Fibroblast of peridontal ligament (primary cell): ENCODE data around the gene ECSIT.
"Not testable (repeated sequence)": the region's sequence is repeated elsewhere in the genome, so short reads cannot be mapped to it uniquely, and the experiment has no call there.

Source experiments
- DNase-seq: peaks from one replicate; pipeline ENCODE4 v3.0.0-alpha.2; 2010; ENCODE audit errors: extremely low read depth

The ECSIT gene, protein sequence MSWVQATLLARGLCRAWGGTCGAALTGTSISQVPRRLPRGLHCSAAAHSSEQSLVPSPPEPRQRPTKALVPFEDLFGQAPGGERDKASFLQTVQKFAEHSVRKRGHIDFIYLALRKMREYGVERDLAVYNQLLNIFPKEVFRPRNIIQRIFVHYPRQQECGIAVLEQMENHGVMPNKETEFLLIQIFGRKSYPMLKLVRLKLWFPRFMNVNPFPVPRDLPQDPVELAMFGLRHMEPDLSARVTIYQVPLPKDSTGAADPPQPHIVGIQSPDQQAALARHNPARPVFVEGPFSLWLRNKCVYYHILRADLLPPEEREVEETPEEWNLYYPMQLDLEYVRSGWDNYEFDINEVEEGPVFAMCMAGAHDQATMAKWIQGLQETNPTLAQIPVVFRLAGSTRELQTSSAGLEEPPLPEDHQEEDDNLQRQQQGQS

DNA sequence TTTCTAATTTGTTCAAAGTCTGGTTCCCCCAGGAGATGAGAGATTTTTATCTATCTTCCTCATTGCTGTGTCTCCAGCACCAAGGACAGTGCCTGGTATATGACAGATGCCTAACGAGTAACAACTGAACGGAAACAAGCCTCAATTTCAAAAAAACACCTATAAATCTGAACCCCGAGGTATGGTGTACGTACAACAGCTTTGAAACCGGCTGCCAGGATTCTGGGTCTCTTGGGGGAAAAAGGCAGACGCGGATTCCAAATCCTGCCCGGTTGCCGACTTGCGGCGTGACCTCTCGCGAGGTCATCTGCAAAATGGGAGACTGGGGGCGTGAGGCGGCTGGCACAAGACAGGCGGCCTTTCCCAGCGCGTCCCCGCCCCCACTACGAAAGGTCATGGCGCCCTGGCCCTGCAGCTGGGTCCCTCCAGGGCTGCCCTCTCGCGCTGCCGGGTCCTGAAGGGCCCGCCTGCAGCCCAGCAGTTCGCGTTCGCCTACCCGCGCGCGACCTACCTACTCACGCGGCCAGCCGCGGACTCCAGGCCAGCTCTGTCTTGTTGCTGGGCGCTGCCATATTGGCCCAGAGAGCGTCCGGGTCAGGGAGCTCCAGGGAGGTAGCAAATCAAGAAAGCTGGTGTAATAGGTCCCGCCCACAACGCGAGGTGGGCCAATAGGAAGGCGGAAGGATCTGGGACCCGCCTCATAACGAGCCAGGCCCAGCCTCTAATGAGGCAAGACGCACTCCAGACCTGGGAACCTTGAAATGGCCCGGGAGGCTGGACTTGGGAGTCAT is at the start of gene ECSIT:
Gene ECSIT, minus strand, starts transcription at position 584 of the 791 bp plus-strand sequence. CDS start 9,964 bp downstream, outside the sequence.
- DNase-seq: peak; percentile 98

DNA sequence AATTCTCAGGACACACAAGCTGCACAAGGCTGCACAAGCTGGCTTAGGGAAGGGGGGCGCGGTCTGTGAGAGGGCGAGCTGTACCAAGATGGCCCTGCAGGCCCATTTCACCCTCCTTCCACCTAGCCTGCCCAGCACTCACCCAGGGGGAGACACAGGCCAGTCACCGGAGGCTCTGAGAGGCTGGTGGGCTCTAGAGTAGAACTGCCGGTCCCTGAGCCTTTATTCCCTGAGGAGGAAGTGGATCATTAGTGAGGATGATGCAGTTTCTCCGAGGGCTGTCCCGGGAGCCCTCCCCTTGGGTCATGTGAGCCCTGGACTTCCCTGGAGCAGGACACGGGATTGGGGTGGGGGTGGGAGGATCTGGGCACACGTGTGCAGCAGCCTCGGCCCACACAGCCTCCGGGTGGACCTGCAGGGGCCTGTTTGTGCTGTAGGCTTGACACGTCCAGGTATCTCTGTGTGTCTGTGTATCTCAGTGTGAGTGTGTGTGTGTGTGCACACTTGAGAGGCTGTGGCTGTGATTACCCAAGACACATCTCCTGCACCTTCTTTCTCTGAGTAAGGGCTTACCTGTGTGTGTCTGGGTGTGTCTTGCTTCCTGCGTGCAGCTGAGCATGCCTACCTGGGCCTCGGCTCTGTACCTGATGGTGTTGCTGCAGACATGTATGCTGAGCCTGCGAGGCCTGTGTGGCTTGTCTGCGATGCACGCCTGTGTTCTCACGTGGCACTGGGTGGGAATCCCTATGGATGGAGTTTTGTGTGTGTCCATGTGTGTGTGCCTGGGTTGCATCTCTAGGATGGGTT is 48.7 kb upstream of the ECSIT start, which contains the start of gene ACP5:
Gene ACP5, minus strand, starts transcription at position 195 of the 807 bp plus-strand sequence. CDS start 328 bp downstream, outside the sequence.
- DNase-seq: no peak

DNA sequence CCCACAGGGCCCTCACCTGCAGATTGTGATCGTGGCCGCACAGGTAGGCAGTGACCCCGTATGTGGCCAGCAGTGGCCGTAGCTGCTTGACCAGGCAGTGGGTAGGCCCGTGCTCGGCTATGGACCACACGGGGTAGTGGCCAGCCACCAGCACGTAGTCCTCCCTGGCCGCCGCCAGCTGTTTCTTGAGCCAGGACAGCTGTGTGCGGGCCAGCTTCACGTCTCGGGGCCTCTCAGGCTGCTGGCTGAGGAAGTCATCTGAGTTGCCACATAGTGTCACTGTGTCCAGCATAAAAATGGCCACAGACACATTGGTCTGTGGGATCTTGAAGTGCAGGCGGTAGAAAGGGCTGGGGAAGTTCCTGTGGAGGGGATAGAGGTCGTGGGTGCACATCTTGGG is 47.3 kb upstream of the ECSIT start:
- DNase-seq: no peak

DNA sequence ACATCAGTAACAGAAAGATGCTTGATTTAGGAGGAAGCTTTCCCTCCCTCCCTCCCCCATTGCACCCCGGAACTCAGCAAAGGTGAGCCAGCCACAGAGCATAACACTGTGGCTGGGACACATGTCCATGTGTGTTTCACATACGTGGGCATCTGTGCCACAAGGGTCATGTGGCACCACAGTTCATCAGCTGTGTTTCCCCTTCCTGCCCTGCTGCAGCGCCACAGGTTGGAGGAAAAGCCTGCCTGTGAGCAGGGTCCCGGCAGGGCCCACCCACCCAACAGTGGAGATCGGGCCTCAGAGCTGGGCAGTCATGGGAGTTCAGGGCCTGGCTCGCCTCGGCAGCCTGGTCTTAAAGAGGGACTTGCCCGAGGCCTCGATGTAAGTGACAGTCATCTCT is 45.8 kb upstream of the ECSIT start:
- no peak for DNase-seq

DNA sequence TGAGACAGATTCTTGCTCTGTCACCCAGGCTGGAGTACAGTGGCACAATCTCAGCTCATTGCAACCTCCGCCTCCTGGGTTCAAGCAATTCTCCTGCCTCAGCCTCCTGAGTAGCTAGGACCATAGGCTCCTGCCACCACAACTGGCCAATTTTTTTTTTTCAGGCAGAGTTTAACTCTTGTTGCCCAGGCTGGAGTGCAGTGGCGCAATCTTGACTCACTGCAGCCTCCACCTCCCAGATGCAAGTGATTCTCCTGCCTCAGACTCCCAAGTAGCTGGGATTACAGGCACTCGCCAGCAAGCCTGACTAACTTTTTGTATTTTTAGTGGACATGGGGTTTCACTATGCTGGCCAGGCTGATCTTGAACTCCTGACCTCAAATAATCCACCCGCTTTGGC is 44.8 kb upstream of the ECSIT start:
- not testable (repeated sequence) for DNase-seq

DNA sequence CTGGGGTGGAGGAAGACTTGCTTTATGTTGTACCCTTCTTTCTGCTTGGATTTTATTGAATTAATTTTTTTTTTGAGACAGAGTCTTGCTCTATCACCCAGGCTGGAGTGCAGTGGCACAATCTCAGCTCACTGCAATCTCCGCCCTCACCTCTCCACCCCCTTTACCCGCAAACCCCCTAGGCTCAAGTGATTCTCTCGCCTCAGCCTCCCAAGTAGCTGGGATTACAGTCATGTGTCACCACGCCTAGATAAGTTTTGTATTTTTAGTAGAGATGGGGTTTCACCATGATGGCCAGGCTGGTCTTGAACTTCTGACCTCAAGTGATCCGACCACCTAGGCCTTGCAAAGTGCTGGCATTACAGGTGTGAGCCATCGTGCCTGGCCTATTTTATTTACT is 44.4 kb upstream of the ECSIT start:
- DNase-seq: not testable (repeated sequence)

DNA sequence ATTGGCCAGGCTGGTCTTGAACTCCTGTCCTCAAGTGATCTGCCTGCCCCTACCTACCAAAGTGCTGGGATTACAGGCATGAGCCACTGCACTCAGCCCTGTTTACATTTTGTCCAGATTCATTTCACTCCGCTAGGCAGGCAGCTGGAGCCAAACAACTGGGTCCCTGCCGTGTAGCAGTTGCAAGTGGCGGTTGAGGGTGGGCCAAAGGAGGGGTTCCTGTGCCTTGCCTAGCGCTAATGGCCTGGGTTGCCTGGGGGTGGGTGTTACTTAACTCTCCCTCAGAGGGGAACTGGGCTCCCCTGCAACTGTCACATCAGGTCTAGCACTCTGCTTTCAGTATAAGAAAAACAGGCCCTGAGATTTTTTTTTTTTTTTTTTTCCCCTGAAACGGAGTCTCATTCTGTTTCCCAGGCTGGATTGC is 41.1 kb upstream of the ECSIT start:
- DNase-seq: no peak

DNA sequence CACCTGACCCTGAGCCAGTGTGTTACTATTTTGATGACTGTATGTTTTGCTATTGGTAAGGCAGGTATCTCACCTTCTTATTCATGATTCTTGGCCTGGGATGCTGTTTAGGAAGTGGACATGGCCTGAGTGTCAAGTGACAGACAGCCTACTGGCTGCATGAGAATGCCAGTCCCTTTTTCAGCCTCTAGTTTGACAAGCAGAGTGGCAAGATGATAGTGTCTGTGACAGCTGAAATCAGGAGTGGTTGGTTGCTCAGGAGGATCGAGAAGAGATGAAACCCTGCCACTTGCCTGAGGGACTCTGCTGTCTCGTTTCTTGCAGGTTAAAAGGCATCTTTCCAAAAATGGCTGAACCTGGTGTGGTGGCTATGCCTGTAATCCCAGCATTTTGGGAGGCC is 37.2 kb upstream of the ECSIT start:
- DNase-seq: no peak

DNA sequence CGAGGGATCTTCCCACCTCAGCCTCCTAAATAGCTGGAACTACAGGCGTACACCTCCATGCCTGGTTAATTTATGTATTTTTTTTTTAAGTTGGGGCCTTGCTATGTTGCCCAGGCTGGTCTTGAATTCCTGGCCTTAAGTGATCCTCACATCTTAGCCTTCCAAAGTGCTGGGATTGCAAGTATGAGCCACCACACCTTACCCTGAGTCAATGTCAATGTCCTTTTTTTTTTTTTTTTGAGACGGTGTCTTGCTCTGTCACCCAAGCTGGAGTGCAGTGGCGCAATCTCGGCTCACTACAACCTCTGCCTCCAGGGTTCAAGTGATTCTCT is 36.7 kb upstream of the ECSIT start:
- DNase-seq: not testable (repeated sequence)

DNA sequence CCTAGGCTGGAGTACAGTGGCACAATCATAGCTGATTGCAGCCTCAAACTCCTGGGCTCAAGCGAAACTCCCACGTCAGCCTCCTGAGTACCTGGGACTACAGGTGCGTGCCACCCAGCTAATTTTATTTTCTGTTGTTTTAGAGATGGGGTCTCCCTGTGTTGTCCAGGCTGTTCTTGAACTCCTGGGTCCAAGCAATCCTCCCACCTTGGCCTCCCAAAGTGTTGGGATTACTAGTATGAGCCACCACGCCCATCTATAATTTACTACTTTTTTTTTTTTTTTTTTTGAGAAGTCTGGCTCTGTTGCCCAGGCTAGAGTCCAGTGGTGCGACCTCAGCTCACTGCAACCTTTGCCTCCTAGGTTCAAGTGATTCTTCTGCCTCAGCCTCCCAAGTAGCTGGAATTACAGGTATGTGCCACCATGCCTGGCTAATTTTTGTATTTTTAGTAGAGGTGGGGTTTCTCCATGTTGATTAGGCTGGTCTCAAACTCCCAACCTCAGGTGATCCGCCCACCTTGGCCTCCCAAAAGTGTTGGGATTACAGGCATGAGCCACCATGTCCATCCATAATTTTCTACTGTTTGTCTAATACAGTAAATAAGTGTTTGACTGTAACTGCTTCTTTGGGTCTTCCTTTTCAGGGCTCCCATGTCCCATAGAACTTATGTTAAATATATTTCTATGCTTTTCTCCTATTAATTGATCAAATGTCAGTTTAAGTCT is 35.3 kb upstream of the ECSIT start:
- DNase-seq: not testable (repeated sequence)

DNA sequence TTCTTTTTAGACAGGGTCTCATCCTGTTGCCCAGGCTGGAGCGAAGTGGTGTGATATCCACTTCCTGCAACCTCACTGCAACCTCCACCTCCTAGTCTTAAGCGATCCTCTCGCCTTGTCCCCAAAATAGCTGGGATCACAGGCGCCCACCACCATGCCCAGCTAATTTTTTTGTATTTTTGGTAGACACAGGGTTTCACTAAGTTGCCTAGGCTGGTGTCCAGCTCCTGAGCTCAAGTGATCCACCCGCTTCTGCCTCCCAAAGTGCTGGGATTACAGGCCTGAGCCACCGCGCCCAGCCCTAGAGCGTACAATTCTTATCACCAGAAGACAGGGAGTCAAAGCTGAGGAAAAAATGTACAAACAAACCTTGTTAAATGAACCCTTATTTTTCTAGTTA is 34.6 kb upstream of the ECSIT start:
- DNase-seq: no peak

DNA sequence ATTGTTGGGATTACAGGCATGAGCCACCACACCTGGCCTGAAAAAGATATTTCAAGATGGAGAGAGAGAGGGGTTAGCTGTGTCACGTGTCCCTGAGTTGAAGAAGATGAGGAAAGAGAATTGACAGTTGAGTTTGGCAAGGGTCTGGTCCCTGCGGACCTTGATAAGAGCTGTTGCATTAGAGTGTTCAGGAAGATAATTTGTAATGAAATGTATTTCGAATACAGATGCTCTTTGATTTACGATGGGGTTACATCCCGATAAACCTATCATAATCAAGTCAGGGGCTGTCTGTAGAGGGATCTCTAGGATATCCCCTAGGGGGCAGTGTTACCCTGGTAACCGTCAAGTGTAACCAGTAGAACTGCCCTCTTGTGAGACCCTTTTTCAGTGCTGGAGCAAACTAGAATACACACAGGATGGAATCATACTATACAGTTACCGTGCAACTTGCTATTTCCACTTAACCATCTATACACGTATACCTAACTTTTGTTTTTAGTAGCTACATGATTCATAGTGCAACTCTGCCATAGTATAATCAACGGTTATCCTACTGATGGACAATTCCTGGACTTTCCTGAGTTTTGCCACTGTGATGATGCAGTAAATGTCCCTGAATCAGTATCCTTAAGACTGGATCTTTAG is 31.6 kb upstream of the ECSIT start:
- peak; percentile 79 for DNase-seq

DNA sequence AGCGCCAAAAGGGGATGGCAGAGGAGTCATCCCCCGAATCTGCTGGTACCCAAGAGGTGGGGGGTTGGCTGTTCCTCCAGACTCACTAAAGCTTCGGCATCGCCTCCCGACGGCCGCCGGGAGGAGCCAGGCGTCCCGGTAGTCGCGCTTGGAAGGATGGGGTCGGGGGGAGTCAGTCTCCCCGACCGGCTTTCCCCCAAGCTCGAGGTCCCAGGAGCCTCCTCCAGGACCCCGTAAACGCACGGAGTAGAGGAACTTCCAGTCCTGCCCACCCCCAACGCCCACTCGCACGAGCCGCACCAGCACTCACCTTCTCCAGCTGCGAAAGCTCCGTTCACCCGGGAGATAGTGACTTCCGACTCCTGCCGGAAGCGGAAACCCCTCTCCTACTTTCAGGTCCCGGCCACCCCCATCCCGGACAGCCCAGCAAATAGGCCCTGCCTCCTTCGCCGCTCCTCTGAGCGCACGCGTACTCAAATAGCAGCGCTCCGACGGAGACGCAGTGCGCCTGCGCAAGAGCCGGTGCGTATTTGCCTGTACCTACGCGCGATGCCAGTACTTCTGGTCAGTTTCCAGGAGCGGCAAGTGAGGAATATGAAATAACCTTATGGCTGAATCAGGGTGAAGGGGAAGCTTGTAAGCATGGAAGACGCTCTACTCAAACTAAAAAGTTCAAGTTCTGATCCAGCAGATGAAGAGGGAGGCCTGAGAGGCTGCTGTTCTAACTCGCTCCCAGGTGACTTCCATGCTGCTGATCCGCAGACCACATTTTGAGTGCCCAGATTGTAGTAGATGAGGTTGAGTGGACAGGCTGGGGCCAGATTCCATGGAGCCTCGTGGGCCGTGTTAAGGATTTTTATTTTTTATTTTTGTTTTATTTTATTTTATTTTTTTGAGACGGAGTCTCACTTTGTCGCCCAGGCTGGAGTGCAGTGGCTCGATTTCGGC is 30.2 kb upstream of the ECSIT start, which contains the start of gene ELOF1:
Gene ELOF1, minus strand, starts transcription at position 350 of the 948 bp plus-strand sequence. CDS start 4,883 bp downstream, outside the sequence.
- peak; percentile 96 for DNase-seq

DNA sequence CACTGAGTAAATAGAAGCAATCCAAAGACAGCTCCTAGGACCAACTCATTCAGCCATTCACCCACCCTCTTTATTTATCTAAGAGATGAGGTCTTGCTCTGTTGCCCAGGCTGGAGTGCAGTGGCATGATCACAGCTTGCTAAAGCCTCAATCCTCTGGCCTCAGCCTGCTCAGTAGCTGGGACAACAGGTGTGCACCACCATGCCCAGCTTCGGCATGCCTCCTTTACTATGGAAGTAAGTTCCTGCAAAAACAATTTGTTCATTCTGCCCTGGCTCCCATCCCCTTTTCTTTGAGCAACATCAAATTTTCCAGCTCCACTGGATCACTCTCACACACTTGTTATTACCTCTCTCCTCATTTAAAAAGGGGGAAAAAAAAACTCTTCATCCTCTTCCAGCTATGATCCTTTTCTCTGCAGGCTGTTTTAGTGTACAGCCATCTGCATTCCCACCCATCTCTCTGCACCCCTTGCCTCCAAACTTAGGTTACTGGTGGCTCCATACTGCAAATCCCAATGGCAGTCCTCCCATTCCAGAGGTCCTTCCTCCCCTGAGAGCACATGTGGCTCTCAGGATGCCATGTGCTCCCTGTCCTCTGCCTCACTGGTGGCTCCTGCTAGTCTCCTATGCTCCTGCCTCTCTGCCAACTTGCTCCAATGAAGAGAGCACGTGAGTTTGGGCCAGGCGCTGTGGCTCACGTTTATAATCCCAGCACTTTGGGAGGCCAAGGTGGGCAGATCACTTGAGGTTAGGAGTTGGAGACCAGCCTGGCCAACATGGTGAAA is 27.9 kb upstream of the ECSIT start:
- no peak for DNase-seq

DNA sequence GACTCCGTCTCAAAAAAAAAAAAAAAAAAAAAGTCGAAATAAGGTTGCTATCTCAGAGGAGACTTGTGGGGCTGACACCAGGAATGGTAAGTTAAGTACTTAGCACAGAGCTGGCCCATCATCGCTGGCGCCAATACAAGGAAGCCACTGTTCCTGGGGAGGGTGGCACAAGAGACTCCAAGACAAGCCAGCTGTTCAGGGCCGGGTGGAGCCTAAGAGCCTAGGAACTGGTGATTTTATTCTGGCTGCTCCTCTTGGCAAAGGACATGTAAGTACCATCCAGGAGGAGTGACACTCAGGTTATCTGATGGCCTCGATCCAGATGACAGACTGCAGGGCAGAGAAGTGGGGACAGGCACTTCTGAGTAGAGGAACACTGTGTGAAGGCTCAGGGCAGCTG is 26.3 kb upstream of the ECSIT start:
- DNase-seq: no peak

DNA sequence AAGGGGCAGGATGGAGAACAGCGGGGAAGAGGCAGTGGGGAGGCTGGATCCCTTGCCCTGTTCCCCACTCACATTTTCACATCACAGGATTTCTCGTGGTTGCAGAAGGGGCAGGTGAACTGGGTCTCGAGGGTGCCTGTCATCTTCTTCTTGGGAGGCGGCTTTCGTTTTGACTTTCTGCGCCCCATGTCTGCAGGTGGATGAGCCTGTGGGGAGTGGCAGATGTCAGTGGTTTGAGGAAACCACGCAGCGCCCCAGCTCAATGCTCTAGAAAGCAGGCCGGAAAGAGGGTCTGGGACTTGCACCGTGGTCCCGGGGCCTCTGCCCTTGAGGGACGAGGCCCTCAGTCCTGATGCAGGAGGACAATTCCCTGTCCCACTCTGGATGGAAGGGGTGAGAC is 25.2 kb upstream of the ECSIT start:
- DNase-seq: no peak

DNA sequence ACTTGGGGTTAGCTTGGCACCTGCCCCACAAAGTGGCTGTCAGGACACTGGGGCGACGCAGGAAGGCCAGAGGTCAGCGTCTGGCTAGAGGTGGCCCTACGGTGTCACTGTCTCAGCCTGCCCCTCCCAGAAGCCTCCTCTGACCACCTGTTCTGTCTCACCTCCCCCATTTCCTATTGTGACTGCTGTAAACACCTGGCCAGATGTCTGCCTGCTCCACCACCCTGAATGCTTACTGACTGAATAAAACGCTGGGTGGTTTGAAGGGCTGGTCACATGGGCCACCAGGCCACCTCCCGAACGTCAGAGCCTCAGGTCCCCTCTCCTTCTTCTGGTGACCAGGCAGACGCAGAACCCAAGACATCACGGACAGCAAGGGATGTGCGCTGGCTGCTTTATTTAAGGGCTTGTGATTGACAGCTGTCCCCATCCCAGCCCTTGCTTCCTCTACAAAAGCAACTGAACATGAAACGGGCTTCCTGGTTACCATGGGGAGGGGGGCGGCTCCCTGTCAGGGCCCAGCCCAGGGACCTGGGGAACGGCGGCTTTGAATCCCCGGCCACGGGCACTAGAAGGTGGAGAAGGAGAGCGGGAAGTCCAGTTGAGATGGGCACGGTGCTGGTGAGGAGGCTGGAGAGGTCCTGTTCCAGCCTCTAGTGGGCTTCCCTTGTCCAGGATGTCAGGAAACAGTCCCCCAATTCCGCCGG is 23.9 kb upstream of the ECSIT start:
- no peak for DNase-seq

DNA sequence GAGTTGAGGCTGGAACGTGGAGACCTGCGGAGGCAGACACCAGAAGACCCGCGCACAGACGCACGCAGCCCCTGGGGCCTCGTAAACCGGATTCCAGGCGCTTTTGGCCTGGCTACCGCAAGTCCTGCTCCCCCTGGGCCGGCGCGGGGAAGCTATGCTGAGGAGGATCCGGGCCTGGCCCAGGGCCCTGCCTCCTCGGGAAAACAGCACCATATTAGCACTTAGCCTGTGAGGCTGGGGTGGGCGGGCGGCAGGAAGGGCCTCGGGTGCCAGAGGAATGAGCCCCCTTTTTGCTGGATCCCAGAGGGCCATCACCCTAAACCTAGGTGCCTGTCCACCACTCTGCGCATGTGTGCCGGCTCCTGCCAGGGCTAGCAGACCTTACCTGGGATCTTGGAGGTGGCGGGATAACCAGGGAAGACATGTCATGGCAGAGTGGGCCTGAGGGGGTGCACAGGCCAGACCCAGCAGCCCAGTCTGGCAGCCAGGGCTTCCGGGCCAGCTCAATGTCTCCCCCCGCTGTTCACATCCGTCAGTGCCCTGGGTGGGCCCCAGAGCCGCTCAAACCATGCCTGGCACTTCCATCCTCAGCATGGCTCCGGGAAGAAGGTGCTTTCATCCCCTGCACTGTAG is 22.8 kb upstream of the ECSIT start:
- DNase-seq: no peak
